ENCODE results near the gene NUP62. TPM values are rescaled to one million over a fixed set of nuclear protein-coding genes. Genes with fewer than 3 reads are reported as not detected.
"Not testable (repeated sequence)": the region's sequence is repeated elsewhere in the genome, so short reads cannot be mapped to it uniquely, and the experiment has no call there.

The NUP62 gene
- total RNA-seq, 1 experiment from 2014 or later, result 69.7 TPM

DNA sequence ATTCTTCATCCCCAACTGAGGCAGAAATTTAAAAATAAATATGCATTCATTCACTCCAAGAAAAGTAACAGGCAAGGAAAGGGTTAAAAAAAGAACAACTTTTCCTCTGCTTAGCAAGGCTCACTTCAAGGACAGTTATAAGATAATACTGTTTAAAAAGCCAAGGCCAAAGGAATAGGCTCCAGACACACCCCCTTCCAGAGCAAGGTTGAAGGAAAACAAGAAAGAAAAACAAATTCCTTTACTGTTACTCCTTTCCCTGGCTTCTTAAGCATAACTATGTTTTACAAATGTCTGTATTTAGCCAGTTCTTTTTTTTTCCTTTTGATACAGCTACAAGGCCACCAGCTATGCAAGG lies 23.2 kb upstream of the NUP62 start:
- no peak for DNase-seq (ENCODE audit: low read depth)

DNA sequence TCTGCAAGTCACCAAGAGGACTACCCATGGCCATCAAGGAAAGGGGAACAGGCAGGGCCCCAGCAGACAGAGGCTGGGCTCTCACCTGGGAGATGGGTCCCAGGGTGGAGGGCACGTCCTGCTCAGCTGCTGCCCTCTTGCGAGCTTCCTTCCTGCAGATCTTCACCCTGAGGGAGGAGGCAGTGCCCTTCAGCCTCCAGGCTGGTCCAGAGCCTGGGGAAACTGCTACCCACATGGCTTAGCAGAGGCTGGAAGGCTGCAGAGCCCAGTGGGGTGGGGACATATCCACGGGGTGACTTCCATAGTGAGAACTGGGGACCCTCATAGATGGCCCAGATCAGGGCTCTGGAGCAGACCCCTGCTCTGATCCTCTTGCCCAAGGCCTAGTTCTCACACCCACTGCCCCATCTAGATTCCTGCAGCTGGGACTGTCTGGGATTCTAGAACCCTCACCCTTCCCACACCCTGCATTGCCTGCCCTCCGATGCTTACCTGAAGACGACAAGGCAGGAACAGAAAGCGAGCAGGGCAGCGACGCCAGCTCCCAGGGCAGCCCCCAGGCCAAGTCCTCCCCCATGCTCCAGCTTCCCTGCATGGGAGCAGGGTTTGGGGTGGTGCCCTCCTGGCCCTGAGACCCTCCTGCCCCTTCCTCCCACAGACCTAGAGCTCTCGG lies 22.6 kb upstream of the NUP62 start:
- no peak for DNase-seq (ENCODE audit: low read depth)

DNA sequence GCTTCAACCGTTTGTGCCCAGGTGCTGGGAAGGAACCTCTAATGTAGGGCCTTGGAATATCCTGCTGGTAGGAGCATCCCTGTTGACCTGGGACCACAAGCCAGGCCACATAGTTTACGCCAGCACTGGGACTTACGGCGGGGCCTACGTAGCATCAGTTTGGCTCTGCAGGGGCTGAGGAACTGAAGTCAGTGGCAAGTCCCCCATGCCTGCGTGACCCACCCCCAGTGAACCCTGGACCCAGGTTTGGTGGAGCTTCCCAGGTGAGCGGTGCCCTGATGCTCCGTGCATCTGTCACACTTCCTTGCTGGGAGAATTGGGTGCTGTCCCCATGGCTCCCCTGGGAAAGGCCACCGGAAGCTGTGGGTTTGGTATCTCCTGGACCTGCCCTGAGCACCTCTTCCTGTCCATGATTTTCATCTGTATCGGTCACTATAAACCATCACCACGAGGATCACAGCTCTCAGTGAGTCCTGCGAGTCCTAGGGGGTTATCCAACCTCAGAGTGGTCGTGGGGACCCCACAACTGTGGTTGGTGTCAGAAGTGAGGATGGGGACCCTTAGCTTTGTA lies 21.7 kb upstream of the NUP62 start:
- DNase-seq (ENCODE audit: low read depth), result no peak

DNA sequence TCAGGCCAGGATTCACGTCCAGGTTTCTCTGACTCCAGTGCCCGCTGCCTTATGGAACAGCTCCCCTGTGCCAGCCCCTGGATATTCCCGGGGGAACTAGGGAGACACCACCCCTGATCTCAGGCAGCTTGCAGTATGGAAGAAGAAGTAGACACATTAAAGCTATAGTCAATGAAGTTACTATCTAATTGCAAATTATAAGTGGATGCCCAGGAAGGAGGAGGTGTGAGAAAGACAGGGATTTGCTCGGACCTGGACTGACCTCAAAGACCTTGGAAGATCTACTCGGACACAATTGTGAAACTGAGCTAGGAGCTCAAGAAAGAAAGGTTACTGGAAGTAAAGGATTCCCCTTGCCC lies 21.3 kb upstream of the NUP62 start:
- DNase-seq (ENCODE audit: low read depth), result no peak

DNA sequence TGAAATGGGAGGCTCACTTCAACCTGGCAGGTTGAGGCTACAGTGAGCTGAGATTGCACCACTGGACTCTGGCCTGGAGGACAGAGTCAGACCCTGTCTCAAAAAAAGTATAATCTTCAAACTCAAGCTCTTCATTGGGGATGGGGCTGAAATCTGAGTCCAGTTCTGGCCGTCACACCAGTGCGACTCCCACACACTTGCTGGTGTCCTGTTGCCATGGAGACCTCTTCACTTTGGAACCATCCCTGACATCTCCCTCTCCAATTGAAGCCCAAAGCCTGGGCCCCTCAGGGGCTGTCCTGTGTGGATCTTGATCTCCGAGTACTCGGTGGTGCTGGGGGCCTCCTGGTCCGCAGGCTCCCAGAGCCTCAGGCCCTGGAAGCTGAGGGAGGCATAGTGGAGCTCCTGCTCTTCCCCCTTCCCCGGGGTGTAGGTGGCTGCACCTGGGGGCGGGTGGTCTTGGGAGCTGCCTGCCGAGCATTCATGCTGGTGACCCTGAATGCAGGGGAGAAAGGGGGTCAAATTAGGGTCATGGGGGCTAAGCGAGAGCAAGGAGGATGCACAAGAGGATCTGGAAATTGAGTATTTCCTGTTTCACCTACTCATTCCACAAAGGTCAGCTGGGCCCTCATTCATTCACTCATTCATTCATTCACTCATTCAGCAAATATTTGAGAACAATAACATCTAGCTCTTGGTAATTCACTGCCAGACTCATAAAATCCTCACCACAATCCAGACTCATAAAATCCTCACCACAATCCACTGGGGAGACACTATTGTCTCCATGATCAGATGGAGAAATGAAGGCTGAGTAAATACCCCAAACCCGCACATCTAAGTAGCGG lies 20.7 kb upstream of the NUP62 start:
- DNase-seq (ENCODE audit: low read depth), result no peak

DNA sequence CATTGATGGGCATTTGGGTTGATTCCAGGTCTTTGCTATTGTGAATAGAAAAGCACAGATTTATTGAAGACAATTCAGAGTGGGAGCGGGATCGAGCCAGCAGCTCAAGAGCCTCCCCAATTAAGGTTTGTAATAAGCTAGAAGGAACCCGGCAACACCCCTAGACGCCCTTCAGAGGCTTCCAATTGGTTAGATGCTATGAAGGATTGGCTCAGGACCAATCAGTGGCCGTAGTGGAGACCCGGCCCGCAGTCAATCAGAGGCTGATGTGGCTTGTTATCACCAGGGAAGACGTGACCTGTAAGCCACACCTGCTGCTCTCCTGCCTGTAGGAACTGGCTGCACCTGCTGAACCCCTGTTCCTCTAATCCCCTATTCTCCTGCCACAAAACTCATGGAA lies 17.1 kb upstream of the NUP62 start:
- no peak for DNase-seq (ENCODE audit: low read depth)

DNA sequence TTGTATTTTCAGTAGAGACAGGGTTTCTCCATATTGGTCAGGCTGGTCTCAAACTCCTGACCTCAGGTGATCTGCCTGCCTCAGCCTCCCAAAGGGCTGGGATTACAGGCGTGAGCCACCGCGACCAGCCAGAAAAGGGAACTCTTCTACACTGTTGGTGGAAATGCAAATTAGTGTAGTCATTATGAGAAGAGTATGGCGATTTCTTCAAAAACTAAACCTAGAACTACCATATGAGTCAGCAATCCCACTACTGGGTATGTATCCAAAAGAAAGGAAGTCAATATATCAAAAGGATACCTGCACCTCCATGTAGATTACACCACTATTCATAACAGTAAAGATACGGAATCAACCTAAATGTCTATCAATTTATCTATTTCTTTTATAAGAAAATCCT lies 15.3 kb upstream of the NUP62 start:
- DNase-seq (ENCODE audit: low read depth), result not testable (repeated sequence)

DNA sequence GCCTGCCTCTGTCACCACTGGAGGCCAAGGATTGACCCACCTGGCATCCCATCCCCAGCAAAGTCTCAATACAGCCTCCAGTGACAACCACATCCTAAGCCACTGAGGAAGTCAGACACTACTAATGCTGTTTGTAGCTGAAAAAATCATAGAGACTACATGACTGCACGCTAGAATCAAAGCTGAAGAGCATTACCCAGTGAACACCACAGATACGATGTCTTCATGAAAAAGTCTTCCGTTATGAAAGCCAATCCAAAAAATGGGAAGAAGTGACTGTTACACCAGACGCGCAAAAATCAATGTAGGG lies 11.1 kb upstream of the NUP62 start:
- no peak for DNase-seq (ENCODE audit: low read depth)

DNA sequence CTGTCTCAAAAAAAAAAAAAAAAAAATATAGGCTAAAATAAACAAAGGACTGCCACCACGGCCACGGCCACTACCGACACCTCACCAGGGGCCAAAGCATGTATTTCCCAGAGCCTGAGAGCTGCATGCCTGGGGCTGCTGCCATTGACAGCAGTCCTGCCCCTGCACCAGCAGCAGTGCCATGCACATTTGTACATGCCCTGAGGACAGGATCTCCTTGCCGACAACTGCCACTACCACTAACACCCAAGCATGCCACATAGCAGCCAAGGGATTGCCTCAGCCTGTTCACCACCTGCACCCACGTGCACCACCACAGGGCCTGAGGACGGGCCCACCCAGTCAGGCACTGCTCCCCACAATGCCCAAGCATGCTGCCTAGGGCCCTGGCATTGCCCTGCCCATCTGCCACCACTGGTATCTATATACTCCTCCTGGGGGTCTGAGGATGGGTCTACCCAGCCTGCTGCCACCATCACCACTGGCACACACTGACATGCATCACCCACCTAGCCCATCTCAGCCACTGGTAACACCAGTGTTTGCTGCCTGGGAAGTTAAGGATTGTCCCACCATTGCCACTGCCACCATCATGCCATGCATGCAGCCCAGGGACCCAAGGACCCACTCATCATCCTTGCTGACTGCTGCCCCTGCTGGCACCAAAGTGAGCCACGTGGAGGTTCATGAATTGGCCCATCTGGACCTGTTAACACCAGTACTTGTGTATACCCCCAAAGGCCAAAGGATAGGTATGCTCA lies 10.6 kb upstream of the NUP62 start:
- no peak for DNase-seq (ENCODE audit: low read depth)

DNA sequence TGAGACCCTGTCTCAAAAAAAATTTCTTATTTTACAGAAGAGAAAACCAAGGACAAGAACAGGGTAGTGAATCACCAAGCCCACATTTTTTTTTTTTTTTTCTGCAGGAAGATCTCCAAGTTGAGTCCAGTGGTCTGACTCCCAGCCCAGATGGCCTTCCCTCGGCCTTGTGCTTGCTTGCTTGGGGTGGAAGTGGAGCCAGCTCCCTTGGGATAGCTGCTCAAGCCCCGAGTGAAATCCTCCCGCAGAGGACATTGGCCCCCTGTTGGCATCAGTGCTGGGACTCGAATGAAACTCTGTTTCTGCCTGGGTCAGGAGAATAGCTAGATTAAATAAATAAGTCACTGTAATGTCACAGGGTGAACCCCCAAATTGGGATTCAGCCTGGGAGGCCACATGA lies 9.4 kb upstream of the NUP62 start:
- DNase-seq (ENCODE audit: low read depth), result no peak

DNA sequence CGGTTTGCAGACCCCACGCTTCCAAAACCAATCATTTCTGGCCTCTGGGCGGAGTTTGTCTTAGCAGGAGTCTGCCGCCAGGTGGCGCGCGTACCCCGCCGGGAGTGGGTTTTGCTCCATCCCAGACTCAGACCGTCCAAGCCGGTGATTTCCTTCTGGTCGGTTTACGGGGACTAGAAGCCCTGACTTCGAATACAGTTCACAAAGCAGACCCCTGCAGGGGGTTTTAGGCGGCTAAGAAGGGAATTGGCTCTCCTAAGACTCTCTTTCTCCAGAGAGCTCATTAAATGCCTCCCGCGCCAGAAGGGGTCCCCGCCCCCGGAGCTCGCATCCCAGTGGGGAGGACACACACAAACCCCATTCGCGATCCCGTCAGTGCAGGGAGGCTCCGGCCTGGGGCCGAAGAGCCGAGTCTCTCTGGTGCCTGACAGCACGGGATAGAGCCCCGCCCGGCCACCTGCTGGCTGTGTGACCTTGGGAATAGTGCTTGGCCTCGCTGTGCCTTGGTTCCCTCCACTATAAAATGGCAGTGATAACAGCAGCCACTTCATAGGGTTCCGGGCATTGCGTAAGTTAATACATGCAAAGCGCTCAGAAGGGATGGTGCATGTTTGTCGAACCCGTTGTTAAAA lies 8.6 kb upstream of the NUP62 start:
- peak; percentile 70 for DNase-seq (ENCODE audit: low read depth)

DNA sequence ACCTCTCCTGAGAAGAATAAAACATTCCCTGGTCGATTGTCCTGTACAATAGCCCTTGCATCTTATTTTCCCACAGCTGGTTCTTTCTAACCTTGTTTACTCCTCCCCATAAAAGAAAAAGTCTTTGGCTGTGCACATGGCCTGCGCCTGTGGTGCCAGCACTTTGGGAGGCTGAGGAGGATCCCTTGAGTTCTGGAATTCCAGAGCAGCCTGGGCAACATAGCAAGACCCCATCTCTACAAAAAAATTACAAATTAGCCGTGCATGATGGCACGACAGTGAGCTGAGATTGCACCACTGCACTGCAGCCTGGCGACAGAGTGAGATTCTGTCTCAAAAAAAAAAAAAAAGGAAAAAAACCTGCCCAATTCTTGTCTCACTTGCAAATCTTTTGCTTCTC lies 7.2 kb upstream of the NUP62 start:
- no peak for DNase-seq (ENCODE audit: low read depth)

DNA sequence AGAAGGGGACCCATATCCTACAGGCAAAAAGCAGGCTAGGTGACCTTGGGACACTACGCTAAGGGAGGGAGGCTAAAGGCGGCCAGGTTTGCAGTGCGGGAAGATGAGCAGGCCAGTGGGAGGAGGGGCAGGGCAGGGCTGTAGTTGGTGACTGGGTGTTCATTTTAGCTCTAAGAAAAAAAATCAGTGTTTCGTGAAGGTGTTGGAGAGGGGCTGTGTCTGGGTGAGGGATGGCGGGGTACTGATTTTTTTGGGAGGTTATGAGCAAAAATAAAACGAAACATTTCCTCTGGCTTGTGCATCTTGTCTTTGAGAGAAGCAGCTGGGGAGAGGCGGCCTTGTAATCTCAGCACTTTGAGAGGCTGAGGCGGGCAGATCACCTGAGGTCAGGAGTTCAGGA lies 4.3 kb upstream of the NUP62 start:
- DNase-seq (ENCODE audit: low read depth), result no peak

DNA sequence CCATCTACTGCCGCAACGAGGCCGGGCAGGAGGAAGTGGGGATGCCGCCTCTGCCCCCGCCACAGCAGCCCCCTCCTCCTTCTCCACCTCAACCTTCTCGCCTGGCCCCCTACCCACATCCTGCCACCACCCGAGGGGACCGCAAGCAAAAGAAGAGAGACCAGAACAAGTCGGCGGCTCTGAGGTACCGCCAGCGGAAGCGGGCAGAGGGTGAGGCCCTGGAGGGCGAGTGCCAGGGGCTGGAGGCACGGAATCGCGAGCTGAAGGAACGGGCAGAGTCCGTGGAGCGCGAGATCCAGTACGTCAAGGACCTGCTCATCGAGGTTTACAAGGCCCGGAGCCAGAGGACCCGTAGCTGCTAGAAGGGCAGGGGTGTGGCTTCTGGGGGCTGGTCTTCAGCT lies 3.4 kb upstream of the NUP62 start:
- no peak for DNase-seq (ENCODE audit: low read depth)

DNA sequence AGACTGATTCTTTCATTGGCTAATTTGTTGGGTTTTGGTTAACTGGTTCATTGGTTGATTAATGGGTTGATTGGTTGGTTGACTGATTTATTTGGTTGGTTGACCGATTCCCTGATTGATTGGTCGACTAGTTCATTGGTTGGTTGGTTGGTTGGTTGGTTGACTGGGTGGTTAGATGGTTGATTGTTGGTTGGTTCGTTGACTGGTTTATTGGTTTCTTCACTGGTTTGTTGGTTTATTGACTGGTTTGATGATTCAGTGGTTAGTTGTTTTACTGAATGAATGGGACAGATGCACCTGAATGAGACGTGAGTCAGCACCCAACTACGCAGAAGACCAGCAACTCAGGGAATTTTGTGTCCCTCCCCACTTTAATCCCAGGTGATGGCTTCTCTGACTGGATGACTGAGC lies 2.7 kb upstream of the NUP62 start:
- DNase-seq (ENCODE audit: low read depth), result no peak

DNA sequence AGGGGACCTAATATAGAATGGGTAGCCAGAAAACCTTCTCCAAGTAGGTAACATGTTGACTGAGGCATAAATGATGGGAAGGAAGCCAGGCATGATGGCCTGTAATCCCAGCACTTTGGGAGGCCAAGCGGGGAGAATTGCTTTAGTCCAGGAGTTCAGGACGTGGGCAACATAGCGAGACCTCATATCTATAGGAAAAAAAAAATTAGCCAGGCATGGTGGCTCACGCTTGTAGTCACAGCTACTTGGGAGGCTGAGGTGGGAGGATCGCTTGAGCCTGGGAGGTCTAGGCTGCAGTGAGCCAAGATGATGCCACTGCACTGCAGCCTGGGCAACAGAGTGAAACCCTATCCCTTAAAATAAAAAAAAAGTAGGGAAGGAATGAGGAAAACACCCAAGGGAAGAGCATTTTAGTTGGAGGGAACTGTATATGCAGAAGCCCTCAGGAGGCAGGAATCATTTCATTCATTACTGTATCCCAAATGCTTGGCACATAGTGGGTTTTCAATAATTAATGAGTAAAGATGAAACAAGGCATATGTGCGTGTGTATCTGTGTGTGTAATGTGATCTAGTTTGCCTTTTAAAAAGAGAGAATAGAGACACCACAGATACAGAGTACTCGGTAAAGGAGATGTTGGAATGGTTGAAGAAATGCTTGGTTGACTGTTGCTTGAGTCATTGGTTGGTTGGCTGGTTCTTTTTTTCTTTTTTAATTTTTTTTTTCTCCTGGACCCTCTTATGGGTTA lies 2.2 kb upstream of the NUP62 start:
- DNase-seq (ENCODE audit: low read depth), result no peak

DNA sequence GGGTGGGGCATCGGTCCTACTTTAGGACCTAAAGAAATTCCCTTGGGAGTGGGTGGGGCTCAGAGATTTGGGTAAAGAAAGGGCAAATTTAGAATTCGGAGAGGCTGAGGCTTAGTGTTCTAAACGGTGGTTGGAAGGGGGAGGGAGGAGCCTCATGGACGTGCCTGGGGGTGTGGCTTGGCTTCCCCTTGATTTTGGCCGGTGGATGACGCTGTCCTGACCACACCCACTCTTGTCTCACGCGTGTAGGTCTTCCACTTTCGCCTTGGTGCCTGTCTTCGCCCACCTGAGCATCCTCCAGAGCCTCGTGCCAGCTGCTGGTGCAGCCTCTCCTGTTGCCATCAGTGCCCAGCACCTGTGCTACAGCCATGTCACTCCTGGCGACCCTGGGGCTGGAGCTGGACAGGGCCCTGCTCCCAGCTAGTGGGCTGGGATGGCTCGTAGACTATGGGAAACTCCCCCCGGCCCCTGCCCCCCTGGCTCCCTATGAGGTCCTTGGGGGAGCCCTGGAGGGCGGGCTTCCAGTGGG lies 1.2 kb upstream of the NUP62 start:
- DNase-seq (ENCODE audit: low read depth), result no peak

DNA sequence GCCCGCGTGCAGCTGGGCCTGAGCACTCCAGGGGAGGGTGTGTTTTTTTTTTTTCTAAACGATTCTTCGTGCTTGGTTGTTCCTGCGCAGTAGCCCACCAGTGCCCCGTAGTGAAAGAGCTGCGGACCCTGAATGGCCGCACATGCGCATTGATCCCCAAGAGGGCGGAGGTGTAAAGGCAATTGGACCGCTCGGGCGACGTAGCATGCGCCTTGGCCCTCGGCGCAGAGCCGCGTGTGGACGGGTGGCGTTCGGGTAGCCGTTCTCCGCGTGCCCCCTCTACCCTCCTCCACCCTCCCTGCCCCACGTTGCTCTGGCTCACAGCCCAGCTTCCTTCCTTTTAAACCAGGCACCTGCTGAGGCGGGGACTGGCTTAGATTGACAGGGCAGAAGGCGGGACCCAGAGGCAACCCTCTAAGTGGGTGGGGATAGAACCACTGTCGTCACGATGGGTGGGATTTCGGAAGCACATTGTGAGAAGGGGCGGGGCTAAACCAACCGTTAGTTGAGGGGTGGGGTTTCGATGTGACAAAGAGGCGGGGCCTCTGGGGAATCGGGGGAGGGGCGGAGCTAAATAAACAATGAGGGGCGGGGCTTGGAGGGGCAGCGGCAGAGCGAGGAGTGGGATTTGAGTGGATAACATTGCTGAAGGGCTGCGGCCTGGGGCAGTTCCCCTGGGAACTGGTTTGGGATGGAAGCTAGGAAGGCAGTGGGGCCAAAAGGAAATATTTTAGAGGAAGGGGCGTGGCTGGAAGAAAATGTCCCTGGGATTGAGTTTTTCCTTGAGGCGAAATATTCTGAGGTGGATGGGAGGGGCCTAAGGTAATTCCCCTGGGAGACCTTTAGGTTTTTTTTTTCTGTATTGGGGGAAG lies 543 bp upstream of the NUP62 start:
- peak; percentile 93 for DNase-seq (ENCODE audit: low read depth)

DNA sequence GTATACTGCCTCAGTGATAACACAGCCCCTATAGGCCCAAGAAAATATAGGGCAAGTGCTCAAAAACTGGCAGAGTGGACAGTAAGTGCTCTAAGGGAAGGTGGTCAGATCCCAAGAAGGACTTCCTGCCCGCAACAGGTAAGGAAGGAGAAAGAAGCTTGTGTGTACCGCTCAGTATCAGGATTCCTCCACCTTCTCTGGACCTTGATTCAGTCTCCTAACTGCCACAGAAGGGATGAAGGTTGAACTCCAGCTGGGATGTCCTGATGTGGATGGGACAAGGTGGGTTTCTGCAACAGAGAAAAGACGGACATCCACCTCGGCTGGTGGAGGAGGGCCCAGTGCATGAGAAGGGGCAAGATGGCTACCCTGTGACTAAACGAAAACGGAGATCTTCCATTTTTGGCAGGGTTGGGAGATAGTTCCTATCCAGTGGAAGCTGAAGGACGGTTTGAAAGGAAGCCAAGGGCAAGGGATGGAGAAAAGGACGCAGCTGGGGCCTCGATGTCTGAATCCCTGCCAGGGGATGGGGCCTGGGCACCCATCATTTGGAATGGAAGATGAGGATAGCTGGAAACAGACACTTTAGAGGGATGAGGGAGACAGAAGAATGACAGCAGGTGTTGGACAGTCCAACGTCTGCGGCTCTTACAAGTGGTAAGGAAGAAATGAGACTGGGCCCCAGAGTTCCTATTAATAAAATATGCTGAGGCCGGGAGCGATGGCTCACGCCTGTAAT lies 1.6 kb downstream of the NUP62 start:
- DNase-seq (ENCODE audit: low read depth), result no peak

DNA sequence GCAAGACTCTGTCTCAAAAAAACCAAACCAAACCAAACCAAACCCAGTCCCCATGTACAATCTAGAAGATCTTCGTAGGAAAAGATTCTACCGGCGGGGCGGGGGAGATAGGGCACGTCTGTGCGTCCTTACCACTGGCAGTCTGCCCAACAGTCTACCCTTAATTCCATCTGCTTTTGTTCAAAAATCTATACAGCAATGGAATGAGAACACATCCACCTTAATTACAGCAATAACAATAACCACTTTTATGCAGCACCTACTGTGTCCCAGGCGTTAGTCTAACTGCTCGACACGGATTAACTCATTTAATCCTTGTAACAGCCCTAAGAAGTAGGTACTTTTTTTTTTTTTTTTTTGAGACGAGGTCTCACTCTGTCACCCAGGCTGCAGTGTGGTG lies 2.8 kb downstream of the NUP62 start:
- DNase-seq (ENCODE audit: low read depth), result no peak
